Mesenchymal stem cell (in vitro differentiated cells and primary cell): ENCODE results near the gene NOP56.

Source experiments
- DNase-seq: peaks from one replicate; pipeline ENCODE4 v3.0.0-alpha.2; 2013
- H2AFZ ChIP-seq: one replicate; pipeline ENCODE4 v1.6.1; 2013; ENCODE audit warnings: low read depth, mild to moderate bottlenecking, control low read depth, inconsistent platforms, low read length, moderate library complexity
- H2AK5ac ChIP-seq: 2 replicates; pipeline ENCODE4 v1.6.1; 2013; ENCODE audit warnings: low read length, moderate library complexity, mild to moderate bottlenecking, inconsistent platforms; ENCODE audit not compliant: severe bottlenecking
- H2BK120ac ChIP-seq: one replicate; pipeline ENCODE4 v1.6.1; 2013; ENCODE audit warnings: low read depth, mild to moderate bottlenecking, inconsistent platforms, low read length, moderate library complexity
- H2BK12ac ChIP-seq, 2 experiments: one replicate each; pipeline ENCODE4 v1.6.1; 2013; ENCODE audit warnings: inconsistent platforms in 2 of 2, low read length in 2 of 2, mild to moderate bottlenecking in 2 of 2, moderate library complexity in 2 of 2, control low read depth in 1 of 2
- H2BK15ac ChIP-seq: one replicate; pipeline ENCODE4 v1.6.1; 2013; ENCODE audit warnings: mild to moderate bottlenecking, low read depth, inconsistent platforms; ENCODE audit not compliant: poor library complexity, severe bottlenecking
- H2BK5ac ChIP-seq: 2 replicates; pipeline ENCODE4 v1.6.1; 2013; ENCODE audit warnings: low read depth, mild to moderate bottlenecking, low read length, control low read depth, inconsistent platforms; ENCODE audit not compliant: poor library complexity, severe bottlenecking
- H3K14ac ChIP-seq, 2 experiments: one replicate each; pipeline ENCODE4 v1.6.1; 2013; ENCODE audit warnings: inconsistent platforms in 2 of 2, low read length in 2 of 2, control low read depth in 1 of 2, mild to moderate bottlenecking in 1 of 2, moderate library complexity in 1 of 2
- H3K18ac ChIP-seq, 2 experiments: one replicate each; pipeline ENCODE4 v1.6.1; 2013; ENCODE audit warnings: inconsistent platforms in 2 of 2, low read length in 2 of 2, control low read depth in 1 of 2, low read depth in 1 of 2, mild to moderate bottlenecking in 1 of 2
- H3K23ac ChIP-seq, 2 experiments: one replicate each; pipeline ENCODE4 v1.6.1; 2013; ENCODE audit warnings: inconsistent platforms in 2 of 2, low read length in 2 of 2, mild to moderate bottlenecking in 2 of 2, moderate library complexity in 2 of 2, control low read depth in 1 of 2
- H3K27ac ChIP-seq: 2 replicates; pipeline ENCODE4 v1.5.1; 2013; ENCODE audit warnings: mild to moderate bottlenecking, moderate library complexity, low read length, control low read depth, inconsistent platforms; ENCODE audit not compliant: poor library complexity, severe bottlenecking
- H3K27me3 ChIP-seq, 2 experiments: 2 replicates each; pipeline versions ENCODE4 v1.6.1 to v1.7.0; 2013; ENCODE audit warnings: low read length in 2 of 2, mild to moderate bottlenecking in 2 of 2, moderate library complexity in 2 of 2, control low read depth in 1 of 2, inconsistent platforms in 1 of 2; ENCODE audit not compliant: control insufficient read depth in 1 of 2, insufficient read depth in 1 of 2
- H3K36me3 ChIP-seq, 2 experiments: 2 replicates each; pipeline versions ENCODE4 v1.6.1 to v1.7.0; 2013; ENCODE audit warnings: low read length in 2 of 2, control low read depth in 1 of 2, inconsistent platforms in 1 of 2, low read depth in 1 of 2, mild to moderate bottlenecking in 1 of 2; ENCODE audit not compliant: insufficient read depth in 2 of 2, control insufficient read depth in 1 of 2
- H3K4ac ChIP-seq, 2 experiments: one replicate each; pipeline ENCODE4 v1.6.1; 2013; ENCODE audit warnings: inconsistent platforms in 2 of 2, low read length in 2 of 2, mild to moderate bottlenecking in 2 of 2, moderate library complexity in 2 of 2, control low read depth in 1 of 2, low read depth in 1 of 2
- H3K4me1 ChIP-seq: 2 replicates; pipeline ENCODE4 v1.6.1; 2013; ENCODE audit warnings: low read depth, low read length, control low read depth; ENCODE audit not compliant: control insufficient read depth, insufficient read depth
- H3K4me2 ChIP-seq: 2 replicates; pipeline ENCODE4 v1.6.1; 2013; ENCODE audit warnings: low read length, mild to moderate bottlenecking, inconsistent platforms; ENCODE audit not compliant: poor library complexity, severe bottlenecking
- H3K4me3 ChIP-seq, 2 experiments: 2 replicates each; pipeline versions ENCODE4 v1.5.1 to v1.7.0; 2013; ENCODE audit warnings: low read length in 2 of 2, mild to moderate bottlenecking in 2 of 2, control low read depth in 1 of 2, low read depth in 1 of 2; ENCODE audit not compliant: insufficient read depth in 1 of 2
- H3K79me1 ChIP-seq: replicated peaks from 2 replicates; pipeline ENCODE4 v1.6.1; 2013; ENCODE audit warnings: mild to moderate bottlenecking, control low read depth, low read length, inconsistent platforms; ENCODE audit not compliant: poor library complexity, severe bottlenecking
- H3K9ac ChIP-seq: 2 replicates; pipeline ENCODE4 v1.7.0; 2013; ENCODE audit warnings: mild to moderate bottlenecking, low read length, moderate library complexity
- H3K9me3 ChIP-seq: 2 replicates; pipeline ENCODE4 v1.7.0; 2013; ENCODE audit warnings: mild to moderate bottlenecking, low read length; ENCODE audit not compliant: control insufficient read depth
- H4K8ac ChIP-seq: one replicate; pipeline ENCODE4 v1.6.1; 2013; ENCODE audit warnings: inconsistent platforms, mild to moderate bottlenecking, low read length, moderate library complexity
- H4K91ac ChIP-seq: one replicate; pipeline ENCODE4 v1.6.1; 2013; ENCODE audit warnings: mild to moderate bottlenecking, low read length, inconsistent platforms
- WGBS: methylation state at CpG from one replicate; pipeline ENCODE4 v1.1.7; 2013; ENCODE audit warnings: mixed read lengths; 5-methylcytosine and 5-hydroxymethylcytosine counted together

Gene NOP56

GRCh38 chr20:2657241-2657640 lies 4.8 kb downstream of the NOP56 start:
- H3K4ac ChIP-seq: no peak overlapping the region
- WGBS: 90% methylated on average over 5 of the region's 5 CpGs
- no peak overlapping the region for H3K4me2 ChIP-seq
- H2BK12ac ChIP-seq: no peak overlapping the region
- H2AK5ac ChIP-seq: no peak overlapping the region
- H3K9ac ChIP-seq: no peak overlapping the region
- no peak for DNase-seq
- H2BK120ac ChIP-seq: no peak overlapping the region
- H3K79me1 ChIP-seq: peaks cover 30% of the 10 kb centered on the region
- no peaks in the 10 kb centered on the region for H3K27me3 ChIP-seq
- no peak overlapping the region for H2BK15ac ChIP-seq
- no peak overlapping the region for H3K4me3 ChIP-seq
- H2BK5ac ChIP-seq: no peak overlapping the region
- no peak overlapping the region for H3K18ac ChIP-seq
- H4K91ac ChIP-seq: no peak overlapping the region
- no peak overlapping the region for H3K23ac ChIP-seq
- H4K8ac ChIP-seq: peak overlapping the region; percentile 42
- H3K36me3 ChIP-seq: peaks cover 71 to 84% of the 10 kb centered on the region in 2 experiments
- no peak overlapping the region for H2AFZ ChIP-seq
- peaks cover 12% of the 10 kb centered on the region for H3K4me1 ChIP-seq
- no peak overlapping the region for H3K27ac ChIP-seq
- no peak overlapping the region for H3K14ac ChIP-seq
- no peaks in the 10 kb centered on the region for H3K9me3 ChIP-seq

GRCh38 chr20:2657674-2658073 lies 5.2 kb downstream of the NOP56 start:
- peaks cover 73 to 86% of the 10 kb centered on the region in 2 experiments for H3K36me3 ChIP-seq
- no peak overlapping the region for H3K9ac ChIP-seq
- H2BK15ac ChIP-seq: no peak overlapping the region
- H3K14ac ChIP-seq: no peak overlapping the region
- H3K79me1 ChIP-seq: peaks cover 32% of the 10 kb centered on the region
- no peak overlapping the region for H3K4ac ChIP-seq
- H3K4me1 ChIP-seq: peaks cover 12% of the 10 kb centered on the region
- no peak overlapping the region for H4K91ac ChIP-seq
- no peak overlapping the region for H3K4me3 ChIP-seq
- no peak overlapping the region for H3K23ac ChIP-seq
- 94% methylated on average over 4 of the region's 5 CpGs for WGBS
- no peak overlapping the region for H4K8ac ChIP-seq
- no peaks in the 10 kb centered on the region for H3K27me3 ChIP-seq
- H2BK12ac ChIP-seq: no peak overlapping the region
- no peak overlapping the region for H2AFZ ChIP-seq
- no peak overlapping the region for H2BK5ac ChIP-seq
- no peak for DNase-seq
- H3K9me3 ChIP-seq: no peaks in the 10 kb centered on the region
- no peak overlapping the region for H2AK5ac ChIP-seq
- no peak overlapping the region for H2BK120ac ChIP-seq
- no peak overlapping the region for H3K18ac ChIP-seq
- no peak overlapping the region for H3K27ac ChIP-seq
- H3K4me2 ChIP-seq: no peak overlapping the region

DNA sequence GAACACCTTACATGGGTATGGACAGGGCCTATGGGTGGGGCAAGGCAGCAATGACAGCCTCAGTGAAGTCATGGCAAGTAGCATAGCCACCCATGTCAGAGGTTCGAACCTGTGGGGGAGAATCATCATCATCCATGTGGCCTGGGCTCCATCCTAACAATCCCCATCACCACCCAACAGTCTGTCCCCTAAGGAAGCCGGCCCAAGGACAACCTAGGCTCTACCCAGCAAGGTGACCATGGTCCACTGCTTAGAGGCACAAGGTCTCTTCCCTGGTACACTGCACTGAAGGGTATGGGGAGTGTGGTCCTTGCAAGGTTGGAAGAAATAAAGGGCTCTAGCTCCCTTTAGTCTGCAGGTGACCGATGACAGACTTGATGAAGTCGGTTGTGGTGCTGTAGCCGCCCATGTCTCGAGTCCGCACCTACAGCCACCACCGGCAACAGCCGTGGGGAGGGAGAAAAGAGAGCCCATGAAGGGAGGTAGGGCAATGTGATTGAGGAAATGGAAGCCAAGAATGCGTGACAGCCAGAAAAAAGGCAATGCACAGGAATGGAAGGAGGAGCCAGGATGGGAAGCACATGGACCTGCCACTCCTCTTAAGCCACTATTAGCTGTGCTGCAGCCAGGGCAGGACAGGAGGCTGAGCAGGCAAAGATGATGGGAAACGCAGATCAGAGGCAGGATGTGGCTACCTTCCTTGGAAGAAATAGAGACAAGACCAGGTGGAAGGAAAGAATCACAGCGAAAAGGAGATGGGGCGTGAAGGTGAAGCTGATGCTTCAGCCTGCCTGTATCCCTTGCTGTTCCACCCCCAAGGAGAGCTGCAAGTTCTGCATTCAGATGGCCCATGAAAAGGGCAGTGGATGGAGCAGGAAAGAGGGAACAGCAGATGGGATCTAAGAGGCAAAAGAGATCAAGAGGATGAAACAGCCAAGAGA lies 6.3 kb downstream of the NOP56 start:
- H3K14ac ChIP-seq: no peak overlapping the region
- H3K79me1 ChIP-seq: peaks cover 38% of the 10 kb centered on the region
- H3K9me3 ChIP-seq: no peaks in the 10 kb centered on the region
- H3K4me2 ChIP-seq: no peak overlapping the region
- no peak overlapping the region for H3K23ac ChIP-seq
- no peak overlapping the region for H3K4ac ChIP-seq
- WGBS: 77% methylated on average over 13 of the region's 13 CpGs
- H3K18ac ChIP-seq: no peak overlapping the region
- H4K8ac ChIP-seq: peak overlapping the region; percentile 27
- H3K4me1 ChIP-seq: peaks cover 16% of the 10 kb centered on the region
- H2BK12ac ChIP-seq: peak overlapping the region in 1 of 2 experiments; percentile 40
- no peaks in the 10 kb centered on the region for H3K27me3 ChIP-seq
- H2BK5ac ChIP-seq: no peak overlapping the region
- H3K4me3 ChIP-seq: no peak overlapping the region
- no peak overlapping the region for H2BK120ac ChIP-seq
- DNase-seq: no peak
- H3K36me3 ChIP-seq: peaks cover 77 to 86% of the 10 kb centered on the region in 2 experiments
- H2BK15ac ChIP-seq: no peak overlapping the region
- H3K9ac ChIP-seq: no peak overlapping the region
- H4K91ac ChIP-seq: no peak overlapping the region
- no peak overlapping the region for H3K27ac ChIP-seq
- H2AK5ac ChIP-seq: no peak overlapping the region
- no peak overlapping the region for H2AFZ ChIP-seq

DNA sequence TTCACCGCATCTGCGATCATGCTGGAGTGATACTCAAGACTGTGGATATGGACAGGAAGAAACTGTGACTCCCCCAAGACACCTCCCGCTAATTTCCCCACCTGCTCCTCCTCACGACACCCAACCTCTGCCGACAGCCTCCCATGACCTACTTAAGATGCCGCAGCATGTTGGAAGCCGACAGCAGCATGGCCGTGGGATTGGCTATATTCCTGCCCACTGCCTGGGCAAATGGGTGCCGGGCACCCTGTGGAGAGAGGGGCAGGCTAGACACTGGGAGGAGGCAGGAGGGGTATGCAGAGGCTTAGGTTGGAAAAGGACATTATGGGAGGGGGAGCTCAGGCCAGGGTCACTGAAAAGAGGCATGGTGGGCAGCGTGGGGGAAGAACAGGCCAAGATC lies 7.1 kb downstream of the NOP56 start:
- H3K4me3 ChIP-seq: no peak overlapping the region
- H3K4ac ChIP-seq: no peak overlapping the region
- H2AFZ ChIP-seq: no peak overlapping the region
- no peak for DNase-seq
- 96% methylated on average over 8 of the region's 10 CpGs for WGBS
- H3K27me3 ChIP-seq: no peaks in the 10 kb centered on the region
- no peak overlapping the region for H4K91ac ChIP-seq
- H2AK5ac ChIP-seq: no peak overlapping the region
- H2BK120ac ChIP-seq: no peak overlapping the region
- H3K79me1 ChIP-seq: peaks cover 41% of the 10 kb centered on the region
- H3K23ac ChIP-seq: no peak overlapping the region
- H3K9me3 ChIP-seq: no peaks in the 10 kb centered on the region
- no peak overlapping the region for H2BK5ac ChIP-seq
- H2BK15ac ChIP-seq: no peak overlapping the region
- no peak overlapping the region for H3K9ac ChIP-seq
- H3K18ac ChIP-seq: no peak overlapping the region
- no peak overlapping the region for H4K8ac ChIP-seq
- no peak overlapping the region for H3K27ac ChIP-seq
- peaks cover 70 to 77% of the 10 kb centered on the region in 2 experiments for H3K36me3 ChIP-seq
- H2BK12ac ChIP-seq: no peak overlapping the region
- H3K4me1 ChIP-seq: peaks cover 10% of the 10 kb centered on the region
- H3K14ac ChIP-seq: no peak overlapping the region
- no peak overlapping the region for H3K4me2 ChIP-seq
